ENCODE data around the gene MAMDC4. TPM values are rescaled to one million over a fixed set of nuclear protein-coding genes. Genes with fewer than 3 reads are reported as not detected.

The MAMDC4 gene
- total RNA-seq, 4 donors from 2014 or later = 30.8 to 50.4 (median 41.4) TPM

- Histone ChIP-seq H3K27ac (no peak overlapping the region), H3K27me3 (no peaks in the 10 kb centered on the region), H3K4me3 (no peak overlapping the region), H3K4me1 (peaks cover 0 to 7% (median 2%) of the 10 kb centered on the region in 4 donors), H3K9me3 (no peaks in the 10 kb centered on the region), H3K36me3 (peaks cover 0 to 21% (median 0%) of the 10 kb centered on the region in 3 donors)
- TF ChIP-seq POLR2A (IDR thresholded peaks at IDR 0.05) = no peak
- no peak for TF ChIP-seq CTCF (IDR thresholded peaks at IDR 0.05)
- DNase-seq = no peak
Observed at GRCh38 chr9:136815422-136815782, 36.7 kb upstream of the MAMDC4 start.

DNA sequence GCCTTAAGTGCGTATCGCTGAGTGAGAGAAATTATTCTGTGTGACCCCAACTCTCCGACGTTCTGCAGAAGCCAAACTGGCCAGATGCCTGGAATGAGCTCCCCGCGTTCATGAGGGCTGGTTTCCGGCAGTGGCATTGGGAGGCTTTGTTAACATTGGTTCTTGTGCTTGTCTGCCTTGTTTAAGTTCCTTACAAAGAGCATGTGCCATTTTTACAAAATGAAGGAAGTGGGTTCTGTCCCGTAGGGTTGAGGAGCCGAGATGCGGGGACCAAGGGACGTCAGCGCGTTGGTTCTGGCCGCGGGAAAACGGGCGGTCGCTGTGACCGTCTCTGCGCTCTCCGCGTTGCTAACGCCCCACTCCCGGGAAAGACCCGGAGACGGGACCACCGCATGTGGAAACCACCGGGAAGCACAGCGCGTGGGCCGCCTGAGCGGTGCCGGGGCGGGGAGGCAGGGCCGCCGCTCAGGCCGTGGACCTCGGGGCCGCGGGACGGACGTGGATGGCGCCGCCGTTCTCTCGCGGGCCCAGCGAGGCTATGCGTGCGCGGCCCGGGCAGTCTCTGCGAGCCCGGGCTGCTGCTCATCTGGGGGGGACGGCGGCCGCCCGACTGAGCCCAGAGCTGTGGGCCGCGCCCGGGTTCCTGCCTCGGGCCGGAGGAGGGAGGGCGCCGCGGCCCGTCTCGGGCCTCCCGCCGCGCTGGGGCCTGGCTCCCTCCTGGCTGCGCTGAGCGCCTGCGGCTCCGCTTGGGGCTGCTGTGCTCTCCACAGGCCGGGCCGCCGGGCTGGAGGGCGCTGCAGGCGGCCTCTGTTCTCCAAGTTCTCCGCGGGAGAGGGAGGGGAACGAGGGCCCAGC lies 30.9 kb upstream of the MAMDC4 start:
- Histone ChIP-seq H3K27ac (no peak overlapping the region), H3K4me1 (peaks cover 0 to 6% (median 0%) of the 10 kb centered on the region in 4 donors), H3K4me3 (peak overlapping the region; percentile 5 to 43 (median 21)), H3K36me3 (peaks cover 0 to 34% (median 0%) of the 10 kb centered on the region in 3 donors), H3K27me3 (no peaks in the 10 kb centered on the region), H3K9me3 (no peaks in the 10 kb centered on the region)
- DNase-seq = no peak
- no peak for TF ChIP-seq CTCF (IDR thresholded peaks at IDR 0.05)
- no peak for TF ChIP-seq POLR2A (IDR thresholded peaks at IDR 0.05)

- TF ChIP-seq CTCF (IDR thresholded peaks at IDR 0.05) = no peak
- TF ChIP-seq POLR2A (IDR thresholded peaks at IDR 0.05) = no peak
- Histone ChIP-seq H3K27me3 (no peaks in the 10 kb centered on the region), H3K36me3 (peaks cover 0 to 41% (median 0%) of the 10 kb centered on the region in 3 donors), H3K4me1 (peaks cover 0 to 6% (median 0%) of the 10 kb centered on the region in 4 donors), H3K4me3 (peak overlapping the region in 1 of 4 donors; percentile 43), H3K27ac (no peak overlapping the region), H3K9me3 (no peaks in the 10 kb centered on the region)
- no peak for DNase-seq
Observed at GRCh38 chr9:136821826-136822544, 30.2 kb upstream of the MAMDC4 start.

DNA sequence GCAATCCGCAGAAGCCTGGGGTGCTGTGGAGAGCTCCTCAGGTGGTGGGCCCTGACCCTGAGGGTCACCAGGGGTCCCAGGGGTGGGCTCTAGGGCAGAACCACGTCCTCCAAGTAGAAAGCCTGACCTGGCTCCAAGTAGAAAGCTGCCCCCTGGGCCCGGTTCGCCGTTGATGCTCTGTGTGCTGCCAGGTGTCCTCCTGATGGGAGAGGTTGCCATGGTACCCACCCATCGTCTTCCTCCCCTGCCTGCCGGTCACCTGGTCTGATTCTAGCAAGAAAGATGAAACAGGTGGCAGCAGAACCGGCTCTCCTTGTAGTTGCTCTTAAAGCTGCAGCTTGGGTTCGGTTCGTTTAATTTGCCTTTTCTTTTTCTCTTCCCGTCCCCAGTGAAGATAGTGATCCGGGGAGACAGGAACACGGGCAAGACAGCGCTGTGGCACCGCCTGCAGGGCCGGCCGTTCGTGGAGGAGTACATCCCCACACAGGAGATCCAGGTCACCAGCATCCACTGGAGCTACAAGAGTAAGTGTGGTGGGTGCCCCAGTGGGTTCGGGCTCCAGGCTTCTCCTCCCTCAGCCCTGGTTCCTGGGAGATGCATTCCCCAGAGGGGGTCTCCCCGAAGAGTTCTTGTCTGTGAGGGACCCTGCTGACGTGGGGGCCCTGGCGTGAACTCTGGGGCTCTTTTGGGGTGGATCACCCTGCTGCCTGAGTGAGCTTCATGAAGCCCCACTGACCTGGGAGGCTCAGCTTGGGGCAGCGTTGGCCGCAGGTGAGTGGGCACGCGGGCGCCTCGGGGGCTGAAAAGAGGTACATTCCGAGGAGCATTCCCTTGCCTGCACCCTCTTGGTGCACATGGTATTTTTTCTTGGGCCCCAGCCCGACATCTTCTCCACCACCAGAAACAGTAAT lies 28.8 kb upstream of the MAMDC4 start:
- no peak for TF ChIP-seq POLR2A (IDR thresholded peaks at IDR 0.05)
- no peak for TF ChIP-seq CTCF (IDR thresholded peaks at IDR 0.05)
- H3K9me3 ChIP-seq = no peaks in the 10 kb centered on the region
- DNase-seq = no peak
- H3K27ac ChIP-seq = no peak overlapping the region
- H3K36me3 ChIP-seq = peaks cover 0 to 51% (median 0%) of the 10 kb centered on the region in 3 donors
- no peak overlapping the region for H3K4me3 ChIP-seq
- no peaks in the 10 kb centered on the region for H3K27me3 ChIP-seq
- peaks cover 0 to 6% (median 0%) of the 10 kb centered on the region in 4 donors for H3K4me1 ChIP-seq
